CD4-positive, alpha-beta T cell treated with Interferon alpha-2 for 1 hour (primary cell): ENCODE measurements around the gene COL12A1.

Experiments
- DNase-seq, 2 donors: peaks; one replicate each; pipeline ENCODE4 v3.0.0-alpha.2; 2020 to 2022

Gene COL12A1

GRCh38 chr6:75176076-75176582 is 29.7 kb downstream of the COL12A1 start:
- no peak for DNase-seq

- DNase-seq: no peak
Observed at GRCh38 chr6:75171986-75172385, 33.9 kb downstream of the COL12A1 start.

- DNase-seq: no peak
Observed at GRCh38 chr6:75171567-75171966, 34.3 kb downstream of the COL12A1 start.

GRCh38 chr6:75170691-75171560 is 34.9 kb downstream of the COL12A1 start:
- DNase-seq: no peak

GRCh38 chr6:75169689-75170586 is 35.9 kb downstream of the COL12A1 start:
- DNase-seq: no peak

GRCh38 chr6:75167851-75168250 is 38.0 kb downstream of the COL12A1 start:
- DNase-seq: no peak

- DNase-seq: no peak
Observed at GRCh38 chr6:75167325-75167724, 38.5 kb downstream of the COL12A1 start.

GRCh38 chr6:75166773-75167172 is 39.1 kb downstream of the COL12A1 start:
- DNase-seq: no peak

- DNase-seq: no peak
Observed at GRCh38 chr6:75166236-75166635, 39.6 kb downstream of the COL12A1 start.

GRCh38 chr6:75158176-75158575 is 47.7 kb downstream of the COL12A1 start:
- no peak for DNase-seq

- DNase-seq: no peak
Observed at GRCh38 chr6:75157336-75157735, 48.5 kb downstream of the COL12A1 start.

GRCh38 chr6:75156186-75156878 is 49.5 kb downstream of the COL12A1 start:
- DNase-seq: no peak

- no peak for DNase-seq
Observed at GRCh38 chr6:75155631-75156030, 50.2 kb downstream of the COL12A1 start.

- DNase-seq: no peak
Observed at GRCh38 chr6:75154973-75155372, 50.9 kb downstream of the COL12A1 start.

- DNase-seq: no peak
Observed at GRCh38 chr6:75150685-75151412, 55.0 kb downstream of the COL12A1 start.

GRCh38 chr6:75149696-75150095 is 56.2 kb downstream of the COL12A1 start:
- no peak for DNase-seq

GRCh38 chr6:75149240-75149639 is 56.6 kb downstream of the COL12A1 start:
- no peak for DNase-seq

GRCh38 chr6:75147512-75147911 is 58.3 kb downstream of the COL12A1 start:
- no peak for DNase-seq

GRCh38 chr6:75145976-75146375 is 59.9 kb downstream of the COL12A1 start:
- no peak for DNase-seq

- no peak for DNase-seq
Observed at GRCh38 chr6:75145211-75145610, 60.6 kb downstream of the COL12A1 start.

- no peak for DNase-seq
Observed at GRCh38 chr6:75144386-75144785, 61.5 kb downstream of the COL12A1 start.

GRCh38 chr6:75143191-75143590 is 62.7 kb downstream of the COL12A1 start:
- DNase-seq: no peak
